ENCODE measurements around the gene PHF5A.

GRCh38 chr22:41511521-41511968 is 43.1 kb upstream of the PHF5A start:
- no peak for TF ChIP-seq CTCF (conservative IDR thresholded peaks at IDR 0.05; ENCODE audit: low read depth, low read length)
- no peak for TF ChIP-seq EZH2 (IDR thresholded peaks at IDR 0.05; ENCODE audit: borderline replicate concordance, low read depth, low read length, poor library complexity, severe bottlenecking)

Measured in A673 (cell line).